ENCODE measurements around the gene INTS1.

Gene INTS1

GRCh38 chr7:1430056-1430845 is 73.9 kb downstream of the INTS1 start:
- DNase-seq = no peak

- no peak for DNase-seq
Measured at GRCh38 chr7:1428941-1429501, 75.2 kb downstream of the INTS1 start.

GRCh38 chr7:1427064-1427657 is 77.0 kb downstream of the INTS1 start:
- no peak for DNase-seq

DNA sequence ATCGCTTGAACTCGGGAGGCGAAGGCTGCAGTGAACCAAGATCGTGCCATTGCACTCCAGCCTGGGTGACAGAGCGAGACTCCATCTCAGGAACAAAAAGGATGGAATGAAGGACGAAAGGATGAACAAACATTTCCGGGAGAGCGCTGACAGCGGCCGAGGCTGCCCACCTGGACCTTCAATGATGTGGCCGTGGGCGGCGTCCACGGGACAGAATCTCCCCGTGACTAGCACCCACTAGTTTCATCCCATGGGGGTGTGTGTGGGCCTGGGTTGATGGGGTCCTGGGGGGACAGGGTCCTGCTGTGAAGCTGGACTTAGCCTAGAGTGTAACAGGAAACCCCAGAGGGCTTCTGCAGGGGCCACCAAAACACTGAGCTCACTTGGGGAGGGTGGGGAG is 77.7 kb downstream of the INTS1 start:
- no peak for DNase-seq

GRCh38 chr7:1425292-1426136 is 78.7 kb downstream of the INTS1 start:
- no peak for DNase-seq

DNA sequence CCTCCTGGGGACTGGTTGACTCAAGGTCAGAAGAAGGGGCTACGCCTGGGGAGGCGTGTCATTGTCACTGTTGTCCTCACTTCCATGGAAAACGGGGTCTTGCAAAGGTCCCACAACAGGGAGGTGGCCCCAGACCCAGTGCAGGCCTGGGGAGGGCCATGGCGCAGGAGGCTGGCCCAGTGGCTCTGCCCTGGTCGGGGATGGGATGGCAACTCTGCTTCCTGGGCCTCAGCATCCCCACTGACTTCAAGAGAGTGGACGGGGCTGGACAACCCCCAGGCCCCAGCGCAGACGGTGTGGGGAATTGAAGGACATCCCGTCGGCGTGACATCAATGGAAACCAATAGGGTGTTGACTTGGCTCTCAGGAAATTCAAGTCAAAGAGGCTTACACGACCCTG is 80.1 kb downstream of the INTS1 start:
- DNase-seq = no peak

DNA sequence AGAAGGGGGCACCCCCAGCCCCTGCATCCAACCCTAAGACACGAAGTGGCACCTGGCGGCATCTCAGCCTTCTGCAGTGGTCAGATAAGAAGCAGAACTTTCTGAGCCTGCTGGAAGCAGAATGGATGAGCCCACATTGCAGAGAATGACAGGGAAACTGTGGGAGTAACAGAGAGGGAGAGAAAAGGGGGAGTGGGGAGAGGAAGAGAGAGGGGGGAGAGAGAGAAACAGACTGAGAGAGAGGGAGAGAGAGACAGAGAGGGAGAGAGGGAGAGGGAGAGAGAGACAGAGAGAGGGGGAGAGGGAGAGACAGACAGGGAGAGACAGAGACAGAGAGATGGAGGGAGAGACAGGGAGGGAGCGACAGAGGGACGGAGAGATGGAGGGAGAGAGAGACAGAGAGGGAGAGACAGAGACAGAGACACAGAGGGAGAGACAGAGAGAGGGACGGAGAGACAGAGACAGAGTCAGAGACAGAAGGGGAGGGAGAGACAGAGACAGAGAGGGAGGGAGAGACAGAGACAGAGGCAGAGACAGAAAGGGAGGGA is 80.9 kb downstream of the INTS1 start:
- no peak for DNase-seq

GRCh38 chr7:1422512-1423263 is 81.5 kb downstream of the INTS1 start:
- DNase-seq = no peak

DNA sequence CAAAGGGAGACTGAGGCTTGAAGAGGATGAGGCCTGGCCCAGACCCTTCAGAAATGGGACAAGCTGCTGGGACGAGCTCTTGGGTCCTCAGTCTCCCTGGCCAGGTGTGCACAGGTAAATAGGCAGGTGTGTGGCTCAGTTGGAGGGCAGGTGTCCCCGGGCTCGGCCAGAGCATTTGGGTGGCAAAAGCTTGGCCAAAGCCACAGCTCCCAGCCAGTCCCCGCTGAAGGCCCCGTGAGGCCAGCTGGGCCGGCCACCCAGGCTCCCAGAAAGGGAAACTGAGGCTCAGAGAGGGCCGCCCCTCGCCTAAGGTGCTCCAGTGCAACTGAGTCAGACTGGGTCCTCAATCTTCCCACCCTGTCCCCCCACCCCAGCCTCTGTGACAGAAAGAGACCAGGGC is 82.2 kb downstream of the INTS1 start:
- no peak for DNase-seq

DNA sequence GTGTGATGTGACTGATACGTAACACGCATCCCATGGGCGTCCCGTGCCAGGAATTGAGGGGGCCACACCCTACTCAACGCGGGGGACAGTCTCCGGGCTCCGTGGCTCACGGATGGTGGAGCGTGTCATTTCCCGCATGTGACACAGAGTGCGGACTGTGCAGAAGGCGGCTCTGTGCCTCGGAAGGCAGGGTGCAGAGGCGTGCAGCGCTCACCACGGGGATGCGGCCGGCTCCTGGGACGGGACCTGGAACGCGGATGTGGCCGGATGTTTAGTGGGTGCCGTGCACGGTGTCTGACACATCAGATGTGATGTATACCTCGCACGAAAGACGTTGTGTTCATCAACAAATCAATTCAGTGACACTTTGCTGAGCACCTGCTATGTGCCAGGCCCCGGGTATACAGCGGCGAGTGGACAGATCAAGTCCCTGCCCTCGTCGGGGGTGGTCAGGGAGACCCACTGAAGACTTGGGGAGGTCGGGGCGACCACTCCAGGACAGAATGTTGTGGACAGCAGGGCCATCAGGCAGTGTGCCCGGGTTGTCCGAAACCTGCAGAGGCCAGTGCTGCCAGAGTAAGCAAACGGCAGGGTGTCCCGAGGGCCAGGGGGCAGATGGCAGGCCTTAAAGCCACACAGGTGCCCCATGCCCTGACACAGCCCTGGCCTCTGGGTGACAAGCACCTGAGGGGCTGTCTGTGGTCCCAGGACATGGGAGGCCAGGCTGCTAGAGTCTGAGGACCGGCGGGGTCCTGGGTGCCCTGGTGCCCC is 83.0 kb downstream of the INTS1 start:
- no peak for DNase-seq

Data from EL (cell line).